SK-N-MC (cell line): Measurements from ENCODE around the gene RPL26.

Experiments
- DNase-seq: peaks from one replicate; pipeline ENCODE4 v3.0.0-alpha.2; 2011; ENCODE audit warnings: low read depth, low spot score
- H3K27ac ChIP-seq: fragments of 200-600 bp; sonication (generic); 2 replicates; pipeline ENCODE4 v1.5.1; 2016; ENCODE audit warnings: mixed run types
- H3K36me3 ChIP-seq: fragments of 200-600 bp; sonication (generic); 2 replicates; pipeline ENCODE4 v1.6.1; 2017; ENCODE audit warnings: antibody characterized with exemption, low read length, mixed read lengths; ENCODE audit not compliant: insufficient read depth
- H3K4me3 ChIP-seq: fragments of 200-600 bp; sonication (generic); 2 replicates; pipeline ENCODE4 v1.5.1; 2016
- H3K9ac ChIP-seq: fragments of 200-600 bp; sonication (generic); 2 replicates; pipeline ENCODE4 v1.8.0; 2017; ENCODE audit warnings: mixed run types, mixed read lengths; ENCODE audit not compliant: insufficient read length
- H3K9me3 ChIP-seq: fragments of 200-600 bp; sonication (generic); 2 replicates; pipeline ENCODE4 v1.6.1; 2017; ENCODE audit warnings: low read depth, mild to moderate bottlenecking, antibody characterized with exemption, low read length, moderate library complexity, mixed read lengths
- EZH2 ChIP-seq: fragments of 200-600 bp; sonication (generic); IDR thresholded peaks from one replicate; pipeline ENCODE4 v1.6.1; 2017; ENCODE audit warnings: antibody characterized with exemption
- FOXP2 ChIP-seq: optimal IDR thresholded peaks from 2 replicates; pipeline ENCODE3; 2011; ENCODE audit warnings: mild to moderate bottlenecking, moderate library complexity; ENCODE audit not compliant: insufficient read depth; ENCODE audit errors: extremely low read length, control extremely low read depth
- POLR2AphosphoS5 ChIP-seq: IDR thresholded peaks from 2 replicates; pipeline ENCODE4 v1.6.1; 2012; ENCODE audit warnings: mild to moderate bottlenecking, low read depth, low read length, borderline replicate concordance

The RPL26 gene

DNA sequence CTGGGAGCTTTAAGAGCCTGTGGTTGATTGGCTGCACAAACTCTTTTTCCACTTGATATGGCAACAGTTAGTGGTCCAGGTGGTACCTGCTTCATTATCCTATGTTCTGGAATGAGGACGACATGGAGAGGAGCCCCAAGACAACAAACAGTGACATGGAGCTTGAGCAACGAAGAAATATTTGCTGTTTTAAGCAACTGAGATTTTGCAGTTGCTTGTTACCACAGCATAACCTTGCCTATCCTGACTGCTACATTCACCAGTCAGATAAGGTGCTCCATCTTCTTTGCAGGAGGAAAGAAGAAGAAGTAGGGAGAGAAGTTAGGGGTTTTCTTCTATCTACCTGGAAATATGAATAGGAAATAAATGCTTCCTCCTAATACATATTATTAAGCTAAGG, 50.9 kb downstream of the RPL26 start:
- TF ChIP-seq POLR2AphosphoS5 (no peak), FOXP2 (no peak), EZH2 (no peak)
- H3K9me3 ChIP-seq = no peaks in the 10 kb centered on the region
- H3K27ac ChIP-seq = no peak overlapping the region
- no peak overlapping the region for H3K4me3 ChIP-seq
- no peak for DNase-seq
- no peak overlapping the region for H3K9ac ChIP-seq
- H3K36me3 ChIP-seq = no peaks in the 10 kb centered on the region
